Measurements from ENCODE around the gene ANKRD34A.

The ANKRD34A gene

DNA sequence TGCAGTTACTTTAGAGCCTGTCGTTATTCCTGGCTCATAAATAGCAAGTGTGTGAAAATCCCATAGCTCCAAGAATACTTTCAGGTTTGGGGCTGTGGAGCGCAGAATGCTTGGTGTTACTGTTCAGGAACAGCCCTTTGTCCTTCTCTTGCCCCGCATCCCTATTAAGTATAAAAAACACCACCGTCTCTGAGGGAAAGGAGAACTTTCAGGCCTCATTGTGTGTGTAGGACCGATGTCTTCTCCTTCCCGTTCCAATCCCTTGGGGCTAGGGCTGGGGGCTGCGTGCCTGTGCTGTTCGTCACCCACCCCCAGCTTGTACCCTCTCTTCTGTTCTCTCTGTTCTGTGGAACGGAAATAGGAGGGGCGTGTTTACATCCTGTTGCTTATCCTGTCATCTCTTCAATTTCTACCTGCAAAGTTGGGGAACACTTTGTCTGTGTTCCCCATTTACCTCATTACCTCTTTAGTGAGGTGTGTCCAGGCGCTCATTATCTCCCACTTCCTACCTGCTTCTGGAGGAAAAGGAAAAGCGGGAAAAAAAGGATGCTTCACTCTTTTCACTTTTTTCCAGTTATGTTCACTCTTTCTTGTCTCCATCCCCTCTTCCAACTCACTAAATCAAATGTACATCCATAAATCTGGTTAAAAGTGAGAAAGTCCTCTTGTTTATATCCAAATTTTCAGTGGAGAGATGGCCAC is 32.8 kb upstream of the ANKRD34A start:
- Histone ChIP-seq H3K4me1 (ENCODE audit: control insufficient read depth in 5 of 5, insufficient read depth in 5 of 5, low read length in 5 of 5) (peaks cover 13 to 71% (median 63%) of the 10 kb centered on the region in 5 donors), H3K9ac (ENCODE audit: low read length in 5 of 5) (peak overlapping the region; percentile 69 to 92 (median 90)), H3K27me3 (ENCODE audit: control insufficient read depth in 5 of 5, insufficient read depth in 4 of 5, low read length in 5 of 5) (no peaks in the 10 kb centered on the region), H3K9me3 (ENCODE audit: control insufficient read depth in 5 of 5, low read length in 5 of 5) (no peaks in the 10 kb centered on the region), H3K27ac (ENCODE audit: low read depth, low read length) (peak overlapping the region; percentile 88), H3K36me3 (ENCODE audit: control insufficient read depth in 5 of 5, insufficient read depth in 5 of 5, low read length in 5 of 5) (peaks cover 23 to 35% (median 30%) of the 10 kb centered on the region in 5 donors), H3K4me3 (ENCODE audit: low read depth in 1 of 5, low read length in 5 of 5) (peak overlapping the region; percentile 89 to 100 (median 92))

DNA sequence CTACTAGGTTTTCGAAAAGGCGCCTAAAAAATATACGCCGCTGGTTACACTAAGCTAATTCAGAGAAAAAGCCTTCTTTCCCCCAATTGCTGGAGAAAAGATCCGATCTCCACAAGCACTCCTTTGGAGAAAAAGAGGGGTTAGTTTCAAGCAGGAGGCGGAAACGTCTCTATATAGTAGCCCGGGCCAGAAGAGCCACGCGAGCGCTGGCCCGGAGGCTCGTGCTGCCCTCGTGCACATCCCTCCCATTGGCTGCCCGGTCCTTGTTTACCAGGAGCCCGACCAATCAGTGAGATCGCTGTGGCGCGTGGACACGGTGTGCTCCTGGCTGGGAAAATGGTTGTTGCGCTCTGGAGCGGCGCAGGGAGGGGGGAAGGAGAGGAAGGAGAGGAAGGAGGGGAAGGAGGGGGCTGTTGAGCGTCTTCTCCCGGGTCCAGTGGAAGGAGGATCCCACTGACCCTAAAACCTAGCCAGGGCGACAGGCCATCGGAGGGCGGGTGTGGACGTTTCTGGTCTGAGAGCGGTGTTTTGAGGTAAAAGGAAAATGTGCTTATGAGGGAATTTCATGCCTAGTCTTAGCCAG is 32.1 kb upstream of the ANKRD34A start, which contains the start of gene TXNIP:
Gene TXNIP (minus strand): TSS at position 147 of the 583 bp plus-strand sequence. CDS start 313 bp downstream, outside the sequence.
- Histone ChIP-seq H3K27ac (ENCODE audit: low read depth, low read length) (peak within 1 kb of the TSS; percentile 88), H3K9me3 (ENCODE audit: control insufficient read depth in 5 of 5, low read length in 5 of 5) (no peaks in the 10 kb centered on the region), H3K27me3 (ENCODE audit: control insufficient read depth in 5 of 5, insufficient read depth in 4 of 5, low read length in 5 of 5) (no peaks in the 10 kb centered on the region), H3K36me3 (ENCODE audit: control insufficient read depth in 5 of 5, insufficient read depth in 5 of 5, low read length in 5 of 5) (peaks cover 23 to 38% (median 30%) of the 10 kb centered on the region in 5 donors), H3K4me3 (ENCODE audit: low read depth in 1 of 5, low read length in 5 of 5) (peak within 1 kb of the TSS; percentile 89 to 100 (median 100)), H3K4me1 (ENCODE audit: control insufficient read depth in 5 of 5, insufficient read depth in 5 of 5, low read length in 5 of 5) (peaks cover 11 to 71% (median 67%) of the 10 kb centered on the region in 5 donors), H3K9ac (ENCODE audit: low read length in 5 of 5) (peak within 1 kb of the TSS; percentile 87 to 100 (median 92))

DNA sequence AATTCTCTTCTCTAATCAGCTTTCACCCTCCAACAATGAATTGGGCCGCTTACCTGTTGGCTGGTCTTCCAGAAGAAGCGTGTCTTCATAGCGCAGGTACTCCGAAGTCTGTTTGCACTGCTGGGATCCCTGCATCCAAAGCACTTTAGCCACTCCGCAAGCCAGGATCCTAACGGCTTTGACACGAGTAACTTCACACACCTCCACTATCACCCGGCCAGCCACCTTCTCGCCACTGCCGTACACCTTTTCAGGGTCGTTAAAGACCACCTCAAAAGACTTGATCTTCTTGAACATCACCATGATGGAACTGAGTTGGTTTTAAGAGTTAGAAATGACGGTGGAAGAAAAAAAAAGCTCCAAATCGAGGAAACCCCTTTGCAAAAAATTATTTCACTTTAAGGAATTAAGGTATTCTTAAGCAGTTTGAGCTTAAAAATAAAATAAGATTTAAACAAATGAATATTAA is 31.6 kb upstream of the ANKRD34A start:
- Histone ChIP-seq H3K36me3 (ENCODE audit: control insufficient read depth in 5 of 5, insufficient read depth in 5 of 5, low read length in 5 of 5) (peaks cover 23 to 38% (median 30%) of the 10 kb centered on the region in 5 donors), H3K4me3 (ENCODE audit: low read depth in 1 of 5, low read length in 5 of 5) (peak overlapping the region; percentile 89 to 100 (median 100)), H3K4me1 (ENCODE audit: control insufficient read depth in 5 of 5, insufficient read depth in 5 of 5, low read length in 5 of 5) (peaks cover 11 to 71% (median 68%) of the 10 kb centered on the region in 5 donors), H3K27ac (ENCODE audit: low read depth, low read length) (peak overlapping the region; percentile 88), H3K9ac (ENCODE audit: low read length in 5 of 5) (peak overlapping the region; percentile 87 to 100 (median 92)), H3K9me3 (ENCODE audit: control insufficient read depth in 5 of 5, low read length in 5 of 5) (no peaks in the 10 kb centered on the region), H3K27me3 (ENCODE audit: control insufficient read depth in 5 of 5, insufficient read depth in 4 of 5, low read length in 5 of 5) (no peaks in the 10 kb centered on the region)

DNA sequence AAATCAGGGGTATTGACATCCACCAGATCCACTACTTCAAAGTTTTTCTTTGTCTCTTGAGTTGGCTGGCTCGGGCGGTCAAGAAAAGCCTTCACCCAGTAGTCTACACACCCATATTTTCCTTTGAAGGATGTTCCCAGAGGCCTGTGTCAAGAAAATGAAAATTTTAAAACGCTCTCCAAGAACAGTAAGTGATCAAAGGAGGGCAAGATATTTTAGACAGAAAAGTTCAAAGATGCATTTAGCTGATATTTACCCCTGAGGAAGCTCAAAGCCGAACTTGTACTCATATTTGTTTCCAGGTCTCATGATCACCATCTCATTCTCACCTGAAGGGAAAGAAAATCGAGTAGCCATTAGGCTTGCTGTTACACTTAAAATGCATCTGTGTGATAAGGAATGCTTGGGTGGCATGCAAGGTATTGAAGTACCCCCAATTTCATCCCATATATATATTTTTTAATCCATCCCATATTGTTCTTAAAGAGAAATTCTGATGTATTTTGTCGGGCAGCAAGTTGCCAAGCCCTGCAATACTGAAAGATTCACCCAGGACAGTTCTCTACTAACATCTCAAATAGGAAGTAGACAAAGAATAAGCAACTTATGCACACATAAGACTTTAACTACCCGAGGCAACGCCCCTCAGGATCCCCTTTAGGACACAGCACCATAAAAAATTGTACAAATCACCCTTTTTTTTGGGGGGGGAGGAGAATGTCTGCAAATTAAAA is 30.9 kb upstream of the ANKRD34A start:
- H3K27me3 ChIP-seq (ENCODE audit: control insufficient read depth in 5 of 5, insufficient read depth in 4 of 5, low read length in 5 of 5) = no peaks in the 10 kb centered on the region
- H3K4me1 ChIP-seq (ENCODE audit: control insufficient read depth in 5 of 5, insufficient read depth in 5 of 5, low read length in 5 of 5) = peaks cover 11 to 76% (median 68%) of the 10 kb centered on the region in 5 donors
- peak overlapping the region; percentile 87 to 100 (median 92) for H3K9ac ChIP-seq (ENCODE audit: low read length in 5 of 5)
- peak overlapping the region; percentile 89 to 100 (median 100) for H3K4me3 ChIP-seq (ENCODE audit: low read depth in 1 of 5, low read length in 5 of 5)
- H3K9me3 ChIP-seq (ENCODE audit: control insufficient read depth in 5 of 5, low read length in 5 of 5) = no peaks in the 10 kb centered on the region
- peak overlapping the region; percentile 88 for H3K27ac ChIP-seq (ENCODE audit: low read depth, low read length)
- H3K36me3 ChIP-seq (ENCODE audit: control insufficient read depth in 5 of 5, insufficient read depth in 5 of 5, low read length in 5 of 5) = peaks cover 23 to 38% (median 30%) of the 10 kb centered on the region in 5 donors

DNA sequence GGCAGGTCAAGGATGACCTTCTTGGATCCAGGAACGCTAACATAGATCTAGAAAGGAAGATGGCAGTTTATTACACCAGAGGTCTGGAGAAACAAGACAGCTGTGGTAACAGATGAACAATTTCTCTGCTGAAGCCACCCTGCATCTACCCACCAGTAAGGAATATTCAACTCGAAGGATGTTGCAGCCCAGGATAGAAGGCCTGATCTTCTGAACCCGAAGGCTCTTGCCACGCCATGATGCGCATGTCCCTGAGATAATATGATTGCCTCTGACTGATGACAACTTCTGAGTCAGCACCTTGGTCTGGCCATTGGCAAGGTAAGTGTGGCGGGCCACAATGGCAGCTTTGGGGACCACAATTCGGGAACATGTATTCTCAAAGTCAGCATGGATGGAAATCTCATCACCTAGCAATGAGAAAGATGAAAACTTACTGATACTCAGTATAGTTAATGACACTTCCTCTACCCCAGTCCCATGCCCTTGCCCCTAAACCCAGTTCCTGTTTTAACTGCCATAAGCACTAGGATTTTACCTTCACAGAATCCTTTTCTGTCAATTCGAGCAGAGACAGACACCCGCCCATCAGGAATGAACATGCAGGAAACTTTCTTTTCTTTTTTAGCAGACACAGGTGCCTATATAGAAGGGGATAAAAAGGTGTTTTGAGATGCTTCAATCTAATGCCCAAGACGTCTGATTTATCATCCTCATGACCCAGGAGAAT is 30.2 kb upstream of the ANKRD34A start:
- H3K27ac ChIP-seq (ENCODE audit: low read depth, low read length) = peak overlapping the region; percentile 88
- peak overlapping the region; percentile 89 to 100 (median 100) for H3K4me3 ChIP-seq (ENCODE audit: low read depth in 1 of 5, low read length in 5 of 5)
- H3K4me1 ChIP-seq (ENCODE audit: control insufficient read depth in 5 of 5, insufficient read depth in 5 of 5, low read length in 5 of 5) = peaks cover 11 to 72% (median 60%) of the 10 kb centered on the region in 5 donors
- no peaks in the 10 kb centered on the region for H3K9me3 ChIP-seq (ENCODE audit: control insufficient read depth in 5 of 5, low read length in 5 of 5)
- no peaks in the 10 kb centered on the region for H3K27me3 ChIP-seq (ENCODE audit: control insufficient read depth in 5 of 5, insufficient read depth in 4 of 5, low read length in 5 of 5)
- H3K9ac ChIP-seq (ENCODE audit: low read length in 5 of 5) = peak overlapping the region; percentile 87 to 100 (median 92)
- peaks cover 23 to 38% (median 30%) of the 10 kb centered on the region in 5 donors for H3K36me3 ChIP-seq (ENCODE audit: control insufficient read depth in 5 of 5, insufficient read depth in 5 of 5, low read length in 5 of 5)

DNA sequence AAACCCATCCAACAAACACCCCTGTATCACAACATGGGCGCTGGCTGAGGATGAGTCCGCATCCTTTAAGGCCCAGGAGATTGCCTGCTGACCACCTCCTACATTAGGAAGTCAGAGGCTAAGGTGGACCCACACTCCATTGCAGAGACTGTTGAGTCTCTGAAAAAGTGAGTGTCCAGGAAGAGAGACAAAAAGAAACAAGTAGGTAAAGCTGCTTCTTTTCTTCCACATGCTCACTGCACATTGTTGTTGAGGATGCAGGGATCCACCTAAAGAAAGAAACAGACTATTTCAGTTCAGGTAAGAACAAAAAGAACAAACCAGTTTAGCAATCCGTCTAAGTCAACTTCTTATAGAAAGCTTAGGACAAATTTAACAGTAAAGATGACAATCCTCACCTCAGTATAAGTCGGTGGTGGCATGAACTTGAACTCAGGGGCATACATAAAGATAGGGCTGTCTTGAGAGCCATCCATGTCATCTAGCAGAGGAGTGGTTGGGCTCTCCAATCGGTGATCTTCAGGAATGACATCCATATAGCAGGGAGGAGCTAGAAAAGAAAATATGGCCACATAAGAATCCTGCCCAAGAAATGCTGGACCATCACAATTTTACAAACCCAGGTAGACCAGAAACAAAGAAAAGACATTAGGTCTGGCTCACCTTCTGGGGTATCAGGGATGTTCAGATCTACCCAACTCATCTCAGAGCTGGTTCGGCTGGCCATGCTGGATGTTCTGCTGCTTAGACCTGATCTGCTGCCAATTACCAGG is 29.4 kb upstream of the ANKRD34A start:
- peak overlapping the region; percentile 89 to 100 (median 100) for H3K4me3 ChIP-seq (ENCODE audit: low read depth in 1 of 5, low read length in 5 of 5)
- peaks cover 23 to 38% (median 30%) of the 10 kb centered on the region in 5 donors for H3K36me3 ChIP-seq (ENCODE audit: control insufficient read depth in 5 of 5, insufficient read depth in 5 of 5, low read length in 5 of 5)
- H3K27ac ChIP-seq (ENCODE audit: low read depth, low read length) = peak overlapping the region; percentile 88
- H3K9me3 ChIP-seq (ENCODE audit: control insufficient read depth in 5 of 5, low read length in 5 of 5) = no peaks in the 10 kb centered on the region
- H3K27me3 ChIP-seq (ENCODE audit: control insufficient read depth in 5 of 5, insufficient read depth in 4 of 5, low read length in 5 of 5) = no peaks in the 10 kb centered on the region
- peaks cover 9 to 64% (median 53%) of the 10 kb centered on the region in 5 donors for H3K4me1 ChIP-seq (ENCODE audit: control insufficient read depth in 5 of 5, insufficient read depth in 5 of 5, low read length in 5 of 5)
- H3K9ac ChIP-seq (ENCODE audit: low read length in 5 of 5) = peak overlapping the region; percentile 87 to 100 (median 92)

DNA sequence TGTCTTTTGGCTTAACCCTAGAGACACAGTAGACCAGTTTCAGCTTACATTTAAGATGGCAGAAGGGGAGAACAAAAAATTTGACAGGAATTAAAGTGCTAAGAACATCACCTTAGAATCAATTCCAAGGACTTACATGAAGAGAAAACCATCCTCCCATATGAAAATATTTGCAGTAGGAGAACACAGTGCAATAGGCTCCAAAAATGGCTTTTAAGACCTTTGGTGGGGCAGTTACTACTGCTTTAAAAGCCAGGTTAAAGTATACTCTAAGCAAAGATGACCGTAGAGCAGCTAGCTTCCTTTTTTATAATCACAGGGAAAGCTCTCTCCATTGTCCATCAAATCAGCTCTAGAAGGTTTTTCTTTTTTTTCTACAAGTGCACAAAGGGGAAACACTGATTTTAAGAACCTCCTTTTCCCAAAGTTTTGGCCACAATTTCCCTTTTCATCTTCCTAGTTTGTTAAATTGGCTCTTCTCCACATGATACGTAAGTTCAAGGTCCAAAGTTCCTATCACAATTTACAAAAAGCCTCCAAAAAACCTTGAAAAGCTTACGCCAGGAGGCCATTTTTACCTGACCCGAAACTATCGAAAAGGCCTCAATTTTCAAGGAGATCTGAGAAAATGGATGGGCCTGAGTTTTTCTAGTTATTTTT is 28.7 kb upstream of the ANKRD34A start:
- peaks cover 8 to 57% (median 46%) of the 10 kb centered on the region in 5 donors for H3K4me1 ChIP-seq (ENCODE audit: control insufficient read depth in 5 of 5, insufficient read depth in 5 of 5, low read length in 5 of 5)
- H3K9ac ChIP-seq (ENCODE audit: low read length in 5 of 5) = peak overlapping the region; percentile 87 to 100 (median 92)
- peak overlapping the region; percentile 88 for H3K27ac ChIP-seq (ENCODE audit: low read depth, low read length)

DNA sequence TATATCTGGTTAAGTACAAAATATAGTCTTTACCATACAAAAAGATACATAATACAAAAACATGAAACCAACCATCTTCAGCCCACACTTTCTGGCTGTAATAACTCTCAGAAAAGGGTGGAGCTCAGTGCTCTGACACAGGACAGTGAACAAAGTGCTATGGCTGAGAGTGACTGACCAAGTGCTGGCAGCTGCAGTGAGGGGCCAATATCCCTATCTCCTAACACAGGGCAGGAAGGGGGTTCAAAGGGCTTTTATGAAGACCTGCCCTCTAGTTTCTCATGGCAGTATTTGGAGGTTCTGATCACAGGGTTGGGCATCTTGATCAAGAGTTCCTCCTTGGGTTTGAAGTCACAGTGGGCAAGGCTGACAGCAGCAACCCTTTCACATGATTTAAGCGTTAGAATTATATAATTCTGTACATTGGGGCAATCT is 28.1 kb upstream of the ANKRD34A start:
- Histone ChIP-seq H3K9me3 (ENCODE audit: control insufficient read depth in 5 of 5, low read length in 5 of 5) (no peaks in the 10 kb centered on the region), H3K4me1 (ENCODE audit: control insufficient read depth in 5 of 5, insufficient read depth in 5 of 5, low read length in 5 of 5) (peaks cover 7 to 51% (median 40%) of the 10 kb centered on the region in 5 donors), H3K9ac (ENCODE audit: low read length in 5 of 5) (peak overlapping the region; percentile 44 to 95 (median 90)), H3K27me3 (ENCODE audit: control insufficient read depth in 5 of 5, insufficient read depth in 4 of 5, low read length in 5 of 5) (no peaks in the 10 kb centered on the region), H3K36me3 (ENCODE audit: control insufficient read depth in 5 of 5, insufficient read depth in 5 of 5, low read length in 5 of 5) (peaks cover 23 to 38% (median 30%) of the 10 kb centered on the region in 5 donors), H3K4me3 (ENCODE audit: low read depth in 1 of 5, low read length in 5 of 5) (peak overlapping the region; percentile 89 to 100 (median 100)), H3K27ac (ENCODE audit: low read depth, low read length) (peak overlapping the region; percentile 88)

More for the DNA sequence above, 28.7 kb upstream of the ANKRD34A start:
- Histone ChIP-seq H3K27me3 (ENCODE audit: control insufficient read depth in 5 of 5, insufficient read depth in 4 of 5, low read length in 5 of 5) (no peaks in the 10 kb centered on the region), H3K9me3 (ENCODE audit: control insufficient read depth in 5 of 5, low read length in 5 of 5) (no peaks in the 10 kb centered on the region), H3K4me3 (ENCODE audit: low read depth in 1 of 5, low read length in 5 of 5) (peak overlapping the region; percentile 89 to 100 (median 100)), H3K36me3 (ENCODE audit: control insufficient read depth in 5 of 5, insufficient read depth in 5 of 5, low read length in 5 of 5) (peaks cover 23 to 38% (median 30%) of the 10 kb centered on the region in 5 donors)

Data from subcutaneous abdominal adipose tissue (tissue), 5 donors.